GM21619 (cell line): ENCODE data around the gene ROGDI.

ENCODE experiments used
- ATAC-seq: cut with Tn5 transposase; IDR thresholded peaks from one replicate; pipeline ENCODE4 v1.9.1; 2021; ENCODE audit not compliant: unreplicated experiment

ROGDI gene

GRCh38 chr16:4767872-4768548, 34.4 kb downstream of the ROGDI start:
- ATAC-seq: no peak

- peak; percentile 84 for ATAC-seq
Observed at GRCh38 chr16:4766875-4767628, 35.4 kb downstream of the ROGDI start, which contains the start of gene ZNF500. TSS of gene ZNF500 (minus strand) at chr16:4767162. CDS start at chr16:4765978, 1,184 bp downstream.

GRCh38 chr16:4765511-4766474, 36.6 kb downstream of the ROGDI start:
- ATAC-seq: no peak

GRCh38 chr16:4763791-4764190, 38.6 kb downstream of the ROGDI start:
- ATAC-seq: no peak

- no peak for ATAC-seq
Observed at GRCh38 chr16:4762205-4762604, 40.2 kb downstream of the ROGDI start.

GRCh38 chr16:4760221-4760910, 42.1 kb downstream of the ROGDI start:
- no peak for ATAC-seq

- no peak for ATAC-seq
Observed at GRCh38 chr16:4755687-4756086, 46.7 kb downstream of the ROGDI start.

GRCh38 chr16:4754865-4755264, 47.6 kb downstream of the ROGDI start:
- ATAC-seq: no peak

GRCh38 chr16:4753227-4753626, 49.2 kb downstream of the ROGDI start:
- ATAC-seq: no peak

GRCh38 chr16:4752351-4753100, 49.9 kb downstream of the ROGDI start:
- ATAC-seq: no peak

GRCh38 chr16:4750896-4751295, 51.5 kb downstream of the ROGDI start:
- no peak for ATAC-seq

- no peak for ATAC-seq
Observed at GRCh38 chr16:4749700-4750257, 52.7 kb downstream of the ROGDI start.

- no peak for ATAC-seq
Observed at GRCh38 chr16:4748682-4749411, 53.6 kb downstream of the ROGDI start.

- no peak for ATAC-seq
Observed at GRCh38 chr16:4747906-4748681, 54.3 kb downstream of the ROGDI start.

- ATAC-seq: no peak
Observed at GRCh38 chr16:4746991-4747574, 55.4 kb downstream of the ROGDI start.
